Measurements from ENCODE around the gene PDE5A. TPM values are rescaled to one million over a fixed set of nuclear protein-coding genes. Genes with fewer than 3 reads are reported as not detected.
"Not testable (repeated sequence)": the region's sequence is repeated elsewhere in the genome, so short reads cannot be mapped to it uniquely, and the experiment has no call there.

PDE5A gene
- total RNA-seq, 1 donor from 2014 or later, result 0.59 TPM

- intact Hi-C loops (cut with micrococcal nuclease), result no loop called here
These were observed 17.9 kb upstream of the PDE5A start for GRCh38 chr4:119646347-119647071.

- intact Hi-C loops (cut with micrococcal nuclease), result no loop called here
These were observed 14.9 kb upstream of the PDE5A start for GRCh38 chr4:119643306-119644042.

- intact Hi-C loops (cut with micrococcal nuclease), result no loop called here
These were observed 13.2 kb upstream of the PDE5A start for GRCh38 chr4:119641765-119642164.

- intact Hi-C loops (cut with micrococcal nuclease), result no loop called here
These were observed 9.8 kb upstream of the PDE5A start for GRCh38 chr4:119638359-119638758.

- intact Hi-C loops (cut with micrococcal nuclease), result not testable (repeated sequence)
These were observed 8.2 kb upstream of the PDE5A start for GRCh38 chr4:119636851-119637250.

- intact Hi-C loops (cut with micrococcal nuclease), result no loop called here
These were observed 3.6 kb upstream of the PDE5A start for GRCh38 chr4:119632216-119632615.

- intact Hi-C loops (cut with micrococcal nuclease), result loop anchor here (1.0 to 10.0 kb wide), 5 partner anchors 72 to 648 kb away; no protein-coding TSS in a partner anchor
These were observed 503 bp upstream of the PDE5A start for GRCh38 chr4:119629142-119629471.

GRCh38 chr4:119627267-119628255, 1.0 kb downstream of the PDE5A start:
- intact Hi-C loops (cut with micrococcal nuclease), result loop anchor here (1.0 to 10.0 kb wide), 5 partner anchors 70 to 647 kb away; no protein-coding TSS in a partner anchor

GRCh38 chr4:119626943-119627266, 1.7 kb downstream of the PDE5A start:
- intact Hi-C loops (cut with micrococcal nuclease), result loop anchor here (1.0 to 10.0 kb wide), 4 partner anchors 70 to 592 kb away; no protein-coding TSS in a partner anchor

GRCh38 chr4:119626420-119626819, 2.2 kb downstream of the PDE5A start:
- intact Hi-C loops (cut with micrococcal nuclease), result loop anchor here (5.0 to 10.0 kb wide), 3 partner anchors 69 to 592 kb away; no protein-coding TSS in a partner anchor

- intact Hi-C loops (cut with micrococcal nuclease), result loop anchor here (5.0 to 10.0 kb wide), 3 partner anchors 68 to 591 kb away; no protein-coding TSS in a partner anchor
These were observed 2.8 kb downstream of the PDE5A start for GRCh38 chr4:119625761-119626160.

GRCh38 chr4:119624356-119624755, 4.2 kb downstream of the PDE5A start:
- intact Hi-C loops (cut with micrococcal nuclease), result loop anchor here (10.0 kb wide), 2 partner anchors 170 to 590 kb away; no protein-coding TSS in a partner anchor

GRCh38 chr4:119623025-119623424, 5.6 kb downstream of the PDE5A start:
- intact Hi-C loops (cut with micrococcal nuclease), result loop anchor here (10.0 kb wide), 2 partner anchors 168 to 588 kb away; no protein-coding TSS in a partner anchor

GRCh38 chr4:119615068-119615719, 13.4 kb downstream of the PDE5A start:
- intact Hi-C loops (cut with micrococcal nuclease), result no loop called here

GRCh38 chr4:119604266-119604665, 24.3 kb downstream of the PDE5A start:
- intact Hi-C loops (cut with micrococcal nuclease), result no loop called here

GRCh38 chr4:119602366-119602765, 26.2 kb downstream of the PDE5A start:
- intact Hi-C loops (cut with micrococcal nuclease), result no loop called here

- intact Hi-C loops (cut with micrococcal nuclease), result no loop called here
These were observed 30.1 kb downstream of the PDE5A start for GRCh38 chr4:119598521-119598920.

GRCh38 chr4:119597377-119597776, 31.2 kb downstream of the PDE5A start:
- intact Hi-C loops (cut with micrococcal nuclease), result no loop called here

- intact Hi-C loops (cut with micrococcal nuclease), result no loop called here
These were observed 34.9 kb downstream of the PDE5A start for GRCh38 chr4:119593698-119594097.

- intact Hi-C loops (cut with micrococcal nuclease), result no loop called here
These were observed 35.8 kb downstream of the PDE5A start for GRCh38 chr4:119592830-119593229.

GRCh38 chr4:119589165-119589564, 39.4 kb downstream of the PDE5A start:
- intact Hi-C loops (cut with micrococcal nuclease), result no loop called here
